ENCODE data around the gene C2orf68.

DNA sequence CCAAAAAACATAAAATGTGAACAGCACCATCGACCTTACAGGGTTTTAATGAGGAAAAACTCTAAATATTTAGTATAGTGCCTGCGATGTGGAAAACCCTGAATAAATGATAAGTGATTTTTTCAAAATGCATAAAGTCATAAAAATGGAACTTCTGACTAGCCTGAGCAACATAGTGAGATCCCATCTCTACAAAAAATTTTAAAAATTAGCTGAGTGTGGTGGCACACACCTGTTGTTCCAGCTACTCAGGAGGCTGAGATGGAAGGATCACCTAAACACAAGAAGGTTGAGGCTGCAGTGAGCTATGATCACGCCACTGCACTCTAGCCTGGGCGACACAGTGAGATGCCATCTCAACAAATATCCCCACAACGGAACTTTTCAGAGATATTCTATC lies 54.7 kb downstream of the C2orf68 start:
- TF ChIP-seq JUN (CRISPR knock-in tag; IDR thresholded peaks at IDR 0.05) (no peak), POLR2A (IDR thresholded peaks at IDR 0.05; ENCODE audit: insufficient read depth in 1 of 2, low read depth in 2 of 2, low read length in 2 of 2) (no peak), GLI4 (CRISPR knock-in tag; IDR thresholded peaks at IDR 0.05; ENCODE audit: borderline replicate concordance) (no peak), FOXO1 (CRISPR knock-in tag; IDR thresholded peaks at IDR 0.05) (no peak), NFATC3 (CRISPR knock-in tag; IDR thresholded peaks at IDR 0.05) (no peak), JUND (CRISPR knock-in tag; IDR thresholded peaks at IDR 0.05) (no peak)
